PFSK-1 (cell line): ENCODE results near the gene TBPL2.

Experiments
- FOXP2 ChIP-seq: optimal IDR thresholded peaks from 2 replicates; pipeline ENCODE3; 2011; ENCODE audit warnings: borderline replicate concordance, control low read depth, inconsistent platforms; ENCODE audit not compliant: insufficient read depth; ENCODE audit errors: extremely low read length, extremely low read depth
- POLR2AphosphoS5 ChIP-seq: IDR thresholded peaks from 2 replicates; pipeline ENCODE4 v1.6.1; 2012; ENCODE audit warnings: low read depth, mild to moderate bottlenecking, control low read depth, low read length, moderate library complexity
- SIN3A ChIP-seq: IDR thresholded peaks from 2 replicates; pipeline ENCODE4 v1.6.1; 2012; ENCODE audit warnings: mild to moderate bottlenecking, low read length, moderate library complexity, borderline replicate concordance; ENCODE audit not compliant: insufficient read depth
- TAF1 ChIP-seq: IDR thresholded peaks from 2 replicates; pipeline ENCODE4 v1.6.1; 2012; ENCODE audit warnings: low read length, control low read depth, borderline replicate concordance; ENCODE audit not compliant: insufficient read depth
- TF ChIP-seq, protein P1 (sequence below), 2 experiments: IDR thresholded peaks; 2 replicates each; pipeline versions ENCODE4 v1.6.1 to v1.8.0; 2011 to 2012; ENCODE audit warnings: low read depth in 2 of 2, low read length in 2 of 2, control low read depth in 1 of 2, inconsistent platforms in 1 of 2, mild to moderate bottlenecking in 1 of 2, moderate library complexity in 1 of 2; ENCODE audit not compliant: insufficient read depth in 1 of 2

GRCh38 chr14:55404173-55404854 lies 36.1 kb downstream of the TBPL2 start:
- TF ChIP-seq SIN3A (no peak), TAF1 (no peak), POLR2AphosphoS5 (no peak), FOXP2 (no peak)
- TF ChIP-seq, protein P1, sequence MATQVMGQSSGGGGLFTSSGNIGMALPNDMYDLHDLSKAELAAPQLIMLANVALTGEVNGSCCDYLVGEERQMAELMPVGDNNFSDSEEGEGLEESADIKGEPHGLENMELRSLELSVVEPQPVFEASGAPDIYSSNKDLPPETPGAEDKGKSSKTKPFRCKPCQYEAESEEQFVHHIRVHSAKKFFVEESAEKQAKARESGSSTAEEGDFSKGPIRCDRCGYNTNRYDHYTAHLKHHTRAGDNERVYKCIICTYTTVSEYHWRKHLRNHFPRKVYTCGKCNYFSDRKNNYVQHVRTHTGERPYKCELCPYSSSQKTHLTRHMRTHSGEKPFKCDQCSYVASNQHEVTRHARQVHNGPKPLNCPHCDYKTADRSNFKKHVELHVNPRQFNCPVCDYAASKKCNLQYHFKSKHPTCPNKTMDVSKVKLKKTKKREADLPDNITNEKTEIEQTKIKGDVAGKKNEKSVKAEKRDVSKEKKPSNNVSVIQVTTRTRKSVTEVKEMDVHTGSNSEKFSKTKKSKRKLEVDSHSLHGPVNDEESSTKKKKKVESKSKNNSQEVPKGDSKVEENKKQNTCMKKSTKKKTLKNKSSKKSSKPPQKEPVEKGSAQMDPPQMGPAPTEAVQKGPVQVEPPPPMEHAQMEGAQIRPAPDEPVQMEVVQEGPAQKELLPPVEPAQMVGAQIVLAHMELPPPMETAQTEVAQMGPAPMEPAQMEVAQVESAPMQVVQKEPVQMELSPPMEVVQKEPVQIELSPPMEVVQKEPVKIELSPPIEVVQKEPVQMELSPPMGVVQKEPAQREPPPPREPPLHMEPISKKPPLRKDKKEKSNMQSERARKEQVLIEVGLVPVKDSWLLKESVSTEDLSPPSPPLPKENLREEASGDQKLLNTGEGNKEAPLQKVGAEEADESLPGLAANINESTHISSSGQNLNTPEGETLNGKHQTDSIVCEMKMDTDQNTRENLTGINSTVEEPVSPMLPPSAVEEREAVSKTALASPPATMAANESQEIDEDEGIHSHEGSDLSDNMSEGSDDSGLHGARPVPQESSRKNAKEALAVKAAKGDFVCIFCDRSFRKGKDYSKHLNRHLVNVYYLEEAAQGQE (IDR thresholded peaks at IDR 0.05; ENCODE audit: insufficient read depth in 1 of 2, low read depth in 2 of 2, low read length in 2 of 2) = no peak
